Neural cell (in vitro differentiated cells): ENCODE data around the gene PIP4P1. TPM values are rescaled to one million over a fixed set of nuclear protein-coding genes. Genes with fewer than 3 reads are reported as not detected.

Experiments
- H2AFZ ChIP-seq: fragments of 200-600, 300-800 bp; sonication (generic), shearing (Covaris generic); 2 replicates; pipeline ENCODE4 v1.6.0; 2014; ENCODE audit warnings: low read depth, mild to moderate bottlenecking, antibody characterized with exemption, low read length, moderate library complexity
- H3F3A ChIP-seq: fragments of 200-600 bp; shearing (Covaris generic); 2 replicates; pipeline ENCODE4 v1.6.1; 2016; ENCODE audit warnings: mild to moderate bottlenecking, moderate library complexity, mixed read lengths, antibody characterized with exemption, low read length; ENCODE audit not compliant: insufficient read depth, poor library complexity, severe bottlenecking
- H3K27ac ChIP-seq: fragments of 200-600, 300-800 bp; sonication (generic), shearing (Covaris generic); 2 replicates; pipeline ENCODE4 v1.5.1; 2014; ENCODE audit warnings: mild to moderate bottlenecking, low read length, moderate library complexity
- H3K27me3 ChIP-seq: fragments of 300-800, 200-600 bp; sonication (generic), shearing (Covaris generic); 2 replicates; pipeline ENCODE4 v1.6.0; 2014; ENCODE audit warnings: mild to moderate bottlenecking, low read depth, low read length, moderate library complexity; ENCODE audit not compliant: insufficient read depth
- H3K36me3 ChIP-seq: fragments of 300-800, 200-600 bp; sonication (generic), shearing (Covaris generic); 2 replicates; pipeline ENCODE4 v1.5.1; 2014; ENCODE audit warnings: mild to moderate bottlenecking, antibody characterized with exemption, low read length, moderate library complexity; ENCODE audit not compliant: insufficient read depth
- H3K4me2 ChIP-seq: fragments of 300-800, 200-600 bp; sonication (generic), shearing (Covaris generic); 2 replicates; pipeline ENCODE4 v1.6.0; 2014; ENCODE audit warnings: mild to moderate bottlenecking, low read length
- H3K4me3 ChIP-seq: fragments of 300-800, 200-600 bp; sonication (generic), shearing (Covaris generic); 2 replicates; pipeline ENCODE4 v1.5.1; 2014; ENCODE audit warnings: mild to moderate bottlenecking, low read length, moderate library complexity
- H3K79me2 ChIP-seq: fragments of 200-600 bp; shearing (Covaris generic); replicated peaks from 2 replicates; pipeline ENCODE4 v1.6.0; 2014; ENCODE audit warnings: mild to moderate bottlenecking, low read length, moderate library complexity; ENCODE audit not compliant: insufficient read depth
- H3K9ac ChIP-seq: fragments of 300-800, 200-600 bp; sonication (generic), shearing (Covaris generic); 2 replicates; pipeline ENCODE4 v1.6.1; 2016; ENCODE audit warnings: mild to moderate bottlenecking, low read length, mixed read lengths
- H3K9me2 ChIP-seq: fragments of 200-600 bp; shearing (Covaris generic); 2 replicates; pipeline ENCODE4 v1.6.1; 2016; ENCODE audit warnings: mild to moderate bottlenecking, low read length, mixed read lengths; ENCODE audit not compliant: insufficient read depth
- H3K9me3 ChIP-seq: fragments of 200-600, 300-800 bp; sonication (generic), shearing (Covaris generic); 2 replicates; pipeline ENCODE4 v1.6.1; 2016; ENCODE audit warnings: mild to moderate bottlenecking, mixed run types, low read length, moderate library complexity, mixed read lengths
- H4K20me1 ChIP-seq: fragments of 200-600 bp; shearing (Covaris generic); 2 replicates; pipeline ENCODE4 v1.6.1; 2016; ENCODE audit warnings: mild to moderate bottlenecking, mixed run types; ENCODE audit not compliant: insufficient read depth
- EP300 ChIP-seq: fragments of 450-650 bp; conservative IDR thresholded peaks from 2 replicates; pipeline ENCODE4 v1.6.1; 2014; ENCODE audit warnings: antibody characterized with exemption, mild to moderate bottlenecking, moderate library complexity; ENCODE audit not compliant: poor library complexity, severe bottlenecking
- EZH2 ChIP-seq: fragments of 200-600, 300-800 bp; shearing (Covaris generic), sonication (generic); IDR thresholded peaks from 2 replicates; pipeline ENCODE4 v1.6.1; 2014; ENCODE audit warnings: antibody characterized with exemption, low read length, borderline replicate concordance, mild to moderate bottlenecking; ENCODE audit not compliant: insufficient read depth, poor library complexity, severe bottlenecking
- MXI1 ChIP-seq: fragments of 450-650 bp; conservative IDR thresholded peaks from 2 replicates; pipeline ENCODE4 v1.6.1; 2014; ENCODE audit warnings: antibody characterized with exemption, mild to moderate bottlenecking; ENCODE audit not compliant: poor library complexity, severe bottlenecking
- POLR2AphosphoS5 ChIP-seq: IDR thresholded peaks from 2 replicates; pipeline ENCODE4 v1.6.1; 2012
- RAD21 ChIP-seq: fragments of 450-650 bp; conservative IDR thresholded peaks from 2 replicates; pipeline ENCODE4 v1.6.1; 2014; ENCODE audit warnings: antibody characterized with exemption, mild to moderate bottlenecking, moderate library complexity
- REST ChIP-seq: IDR thresholded peaks from 2 replicates; pipeline ENCODE4 v1.6.1; 2012; ENCODE audit warnings: borderline replicate concordance
- SMC3 ChIP-seq: fragments of 450-650 bp; conservative IDR thresholded peaks from 2 replicates; pipeline ENCODE4 v1.6.1; 2014; ENCODE audit warnings: antibody characterized with exemption, mild to moderate bottlenecking, moderate library complexity; ENCODE audit not compliant: poor library complexity
- TAF1 ChIP-seq: IDR thresholded peaks from 2 replicates; pipeline ENCODE4 v1.6.1; 2012; ENCODE audit warnings: low read depth
- polyA plus RNA-seq: library from polyadenylated mRNA; depleted of rRNA; stranded (reverse); fragments of >200 nt; gene quantifications from 2 replicates; pipeline ENCODE4 v1.2.3, GENCODE V29; 2014
- TF ChIP-seq, protein P1 (sequence below): fragments of 450-650 bp; IDR thresholded peaks from 2 replicates; pipeline ENCODE4 v1.5.1; 2014; ENCODE audit warnings: antibody characterized with exemption, mild to moderate bottlenecking, moderate library complexity; ENCODE audit not compliant: poor library complexity, severe bottlenecking

The PIP4P1 gene
- polyA plus RNA-seq, 1 donor from 2014 or later = 77.2 TPM

DNA sequence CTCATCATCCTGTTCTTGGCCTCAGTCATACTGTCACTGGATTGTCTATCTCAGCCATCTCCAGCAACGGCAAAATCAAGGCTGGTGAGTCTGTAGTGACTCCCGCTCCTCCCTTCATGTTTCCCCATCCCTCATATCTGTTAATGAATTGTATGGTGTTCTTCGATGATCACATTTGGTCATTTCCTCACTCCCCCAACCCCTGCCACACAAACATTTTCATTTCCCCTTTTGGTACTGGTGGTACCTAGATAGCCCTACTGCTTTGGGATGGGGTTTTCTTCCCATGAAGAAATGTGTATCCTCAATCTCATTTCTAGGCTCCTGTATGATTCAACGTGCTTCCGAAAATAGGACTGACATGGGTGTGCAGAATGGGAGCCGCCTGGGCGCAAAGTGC, 22.6 kb downstream of the PIP4P1 start:
- H3K27me3 ChIP-seq = no peaks in the 10 kb centered on the region
- no peak for TF ChIP-seq EP300
- no peak for TF ChIP-seq SMC3
- TF ChIP-seq EZH2 = no peak
- no peak for TF ChIP-seq RAD21
- TF ChIP-seq TAF1 = no peak
- no peak for TF ChIP-seq MXI1
- TF ChIP-seq, protein P1, sequence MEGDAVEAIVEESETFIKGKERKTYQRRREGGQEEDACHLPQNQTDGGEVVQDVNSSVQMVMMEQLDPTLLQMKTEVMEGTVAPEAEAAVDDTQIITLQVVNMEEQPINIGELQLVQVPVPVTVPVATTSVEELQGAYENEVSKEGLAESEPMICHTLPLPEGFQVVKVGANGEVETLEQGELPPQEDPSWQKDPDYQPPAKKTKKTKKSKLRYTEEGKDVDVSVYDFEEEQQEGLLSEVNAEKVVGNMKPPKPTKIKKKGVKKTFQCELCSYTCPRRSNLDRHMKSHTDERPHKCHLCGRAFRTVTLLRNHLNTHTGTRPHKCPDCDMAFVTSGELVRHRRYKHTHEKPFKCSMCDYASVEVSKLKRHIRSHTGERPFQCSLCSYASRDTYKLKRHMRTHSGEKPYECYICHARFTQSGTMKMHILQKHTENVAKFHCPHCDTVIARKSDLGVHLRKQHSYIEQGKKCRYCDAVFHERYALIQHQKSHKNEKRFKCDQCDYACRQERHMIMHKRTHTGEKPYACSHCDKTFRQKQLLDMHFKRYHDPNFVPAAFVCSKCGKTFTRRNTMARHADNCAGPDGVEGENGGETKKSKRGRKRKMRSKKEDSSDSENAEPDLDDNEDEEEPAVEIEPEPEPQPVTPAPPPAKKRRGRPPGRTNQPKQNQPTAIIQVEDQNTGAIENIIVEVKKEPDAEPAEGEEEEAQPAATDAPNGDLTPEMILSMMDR = no peak
- TF ChIP-seq REST = no peak
- no peak for TF ChIP-seq POLR2AphosphoS5
- H3K4me2 ChIP-seq = no peak overlapping the region
- no peak overlapping the region for H2AFZ ChIP-seq
- no peak overlapping the region for H3K9ac ChIP-seq
- no peaks in the 10 kb centered on the region for H4K20me1 ChIP-seq
- no peak overlapping the region for H3K4me3 ChIP-seq
- H3F3A ChIP-seq = no peaks in the 10 kb centered on the region
- no peaks in the 10 kb centered on the region for H3K79me2 ChIP-seq
- no peaks in the 10 kb centered on the region for H3K36me3 ChIP-seq
- H3K27ac ChIP-seq = no peak overlapping the region
- H3K9me2 ChIP-seq = no peaks in the 10 kb centered on the region
- peaks cover 4% of the 10 kb centered on the region for H3K9me3 ChIP-seq

DNA sequence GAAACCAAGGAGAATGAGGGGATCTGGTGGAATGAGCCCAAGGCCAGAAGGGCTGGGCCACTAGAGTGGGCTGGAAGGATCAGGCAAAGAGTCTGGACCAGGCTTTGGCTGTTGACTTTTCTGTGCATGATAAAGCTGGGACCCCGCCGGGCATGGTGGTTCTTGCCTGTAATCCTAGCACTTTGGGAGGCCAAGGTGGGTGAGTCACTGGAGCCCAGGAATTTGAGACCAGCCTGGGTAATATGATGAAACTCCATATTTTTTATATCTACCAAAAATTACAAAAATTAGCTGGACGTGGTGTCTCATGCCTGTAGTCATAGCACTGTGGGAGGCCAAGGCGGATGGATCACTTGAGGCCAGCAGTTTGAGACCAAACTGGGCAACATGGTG, 24.9 kb downstream of the PIP4P1 start:
- Histone ChIP-seq H3K27me3 (no peaks in the 10 kb centered on the region), H3K9me3 (no peaks in the 10 kb centered on the region), H3K79me2 (no peaks in the 10 kb centered on the region), H3K36me3 (no peaks in the 10 kb centered on the region), H3F3A (no peaks in the 10 kb centered on the region), H3K4me2 (no peak overlapping the region), H3K9ac (no peak overlapping the region), H2AFZ (no peak overlapping the region), H3K9me2 (no peaks in the 10 kb centered on the region), H3K4me3 (no peak overlapping the region), H3K27ac (no peak overlapping the region), H4K20me1 (no peaks in the 10 kb centered on the region)
- TF ChIP-seq REST = no peak
- no peak for TF ChIP-seq RAD21
- no peak for TF ChIP-seq SMC3
- TF ChIP-seq POLR2AphosphoS5 = no peak
- TF ChIP-seq, protein P1 = no peak
